ENCODE measurements around the gene TEX261.

The TEX261 gene

GRCh38 chr2:70982971-70983370 is 11.7 kb downstream of the TEX261 start:
- in situ Hi-C loops (cut with MboI; ENCODE audit: low sequenced_read_pairs), result no loop called here

DNA sequence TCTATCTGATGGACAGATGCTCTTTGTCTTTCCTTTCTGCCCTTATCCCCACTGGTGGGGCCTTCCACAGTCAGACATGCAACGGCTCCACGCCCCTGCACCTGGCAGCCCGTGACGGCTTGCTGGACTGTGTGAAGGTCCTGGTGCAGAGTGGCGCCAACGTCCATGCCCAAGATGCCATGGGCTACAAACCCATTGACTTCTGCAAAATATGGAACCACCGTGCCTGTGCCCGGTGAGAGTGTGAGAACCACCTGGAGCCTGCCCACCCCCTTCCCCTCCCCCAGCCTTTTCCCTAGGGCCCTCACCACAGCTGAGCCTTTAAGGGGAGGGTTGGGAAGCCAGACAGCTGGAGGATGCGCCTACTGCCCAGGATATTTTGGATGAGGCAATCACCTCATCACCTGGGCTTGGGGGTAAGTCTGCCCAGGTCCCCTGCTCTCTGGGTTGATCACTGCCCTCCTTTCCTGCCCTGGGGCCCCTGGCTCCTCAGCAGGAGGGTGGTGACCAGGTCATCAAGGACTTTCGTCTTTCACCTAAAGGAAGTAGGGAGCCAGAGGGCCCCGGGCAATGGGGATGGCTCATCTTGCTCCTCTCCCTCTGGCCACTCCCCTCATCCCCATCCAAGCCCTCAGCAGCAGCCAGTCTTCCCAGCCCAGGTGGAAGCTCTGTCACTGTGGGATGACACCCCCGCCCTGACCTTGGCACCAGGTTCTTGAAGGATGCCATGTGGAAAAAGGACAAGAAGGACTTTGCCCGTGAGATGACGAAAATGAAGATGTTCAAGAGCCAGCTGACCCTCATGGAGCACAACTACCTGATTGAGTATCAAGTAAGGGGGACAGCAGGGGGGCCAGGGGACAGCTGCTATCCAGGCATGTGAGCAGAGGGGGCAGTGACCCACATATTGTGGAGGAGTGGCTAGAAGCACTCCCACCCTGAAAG is 12.5 kb downstream of the TEX261 start:
- in situ Hi-C loops (cut with MboI; ENCODE audit: low sequenced_read_pairs), result no loop called here

DNA sequence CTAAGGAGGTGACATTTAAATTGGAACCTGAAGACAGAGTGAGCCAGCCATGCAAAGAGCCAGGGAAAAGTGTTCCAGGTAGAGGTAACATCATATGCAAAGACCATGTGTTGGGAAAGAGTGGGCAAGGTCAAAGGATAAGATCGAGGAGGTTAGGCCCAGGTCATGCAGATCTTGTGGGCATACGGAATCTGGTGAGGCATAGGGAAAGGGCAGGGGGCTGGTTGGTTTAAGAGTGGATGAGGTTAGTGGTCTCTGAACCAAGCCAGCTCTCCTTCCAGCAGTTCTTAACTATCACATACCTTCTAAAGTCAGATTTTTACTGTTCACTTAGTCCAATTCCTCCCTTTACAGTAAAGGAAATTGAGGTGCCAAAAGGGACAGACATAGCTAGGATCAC is 13.3 kb downstream of the TEX261 start:
- in situ Hi-C loops (cut with MboI; ENCODE audit: low sequenced_read_pairs), result no loop called here

- in situ Hi-C loops (cut with MboI; ENCODE audit: low sequenced_read_pairs), result no loop called here
Measured at GRCh38 chr2:70979626-70980025, 15.0 kb downstream of the TEX261 start.

GRCh38 chr2:70979180-70979488 is 15.5 kb downstream of the TEX261 start:
- in situ Hi-C loops (cut with MboI; ENCODE audit: low sequenced_read_pairs), result no loop called here

DNA sequence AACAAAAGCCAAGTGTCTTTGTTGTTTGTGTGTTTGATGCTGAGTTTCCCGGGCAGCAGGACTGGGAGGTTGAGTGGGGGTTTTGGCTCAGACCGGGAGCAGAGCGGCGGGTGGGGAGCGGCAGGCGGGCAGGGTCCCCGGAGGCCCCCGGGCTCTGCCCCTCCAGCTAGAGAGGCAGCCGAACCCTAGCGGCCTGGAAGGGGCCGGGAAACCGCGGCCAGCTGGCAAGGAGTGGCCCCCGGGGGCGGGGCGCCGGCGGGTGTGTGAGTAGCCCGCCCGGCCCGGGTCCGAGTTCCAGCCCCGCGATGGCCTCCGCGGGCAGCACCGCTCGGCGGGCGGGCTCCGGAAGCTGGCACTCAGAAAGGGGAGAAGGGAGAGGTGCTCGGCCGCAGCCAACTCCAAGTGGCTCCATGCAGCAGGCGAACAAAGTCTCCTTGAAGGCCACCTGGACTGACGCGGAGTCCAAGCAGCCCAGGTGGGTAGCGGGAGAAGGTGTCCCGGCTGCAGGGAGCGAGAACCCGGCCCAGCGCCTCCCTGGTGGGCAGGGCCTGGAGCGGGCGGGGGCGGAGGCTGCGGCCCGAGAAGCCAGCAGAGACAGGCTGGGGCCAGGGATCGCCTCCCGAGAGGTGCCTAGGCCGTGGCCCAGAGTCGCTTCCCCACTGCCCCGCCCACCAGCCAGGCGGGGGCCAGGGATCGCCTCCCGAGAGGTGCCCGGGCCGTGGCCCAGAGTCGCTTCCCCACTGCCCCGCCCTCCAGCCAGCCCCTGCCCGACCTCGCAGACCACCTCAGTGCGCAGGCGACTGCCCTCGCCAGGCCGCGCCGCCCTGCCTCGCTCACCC is 16.1 kb downstream of the TEX261 start, which contains the start of gene ANKRD53:
ANKRD53 (plus strand) TSS at position 290 of the 839 bp plus-strand sequence; CDS start at position 306, 16 bp downstream.
- in situ Hi-C loops (cut with MboI; ENCODE audit: low sequenced_read_pairs), result no loop called here

GRCh38 chr2:70977605-70978205 is 17.0 kb downstream of the TEX261 start:
- in situ Hi-C loops (cut with MboI; ENCODE audit: low sequenced_read_pairs), result no loop called here

DNA sequence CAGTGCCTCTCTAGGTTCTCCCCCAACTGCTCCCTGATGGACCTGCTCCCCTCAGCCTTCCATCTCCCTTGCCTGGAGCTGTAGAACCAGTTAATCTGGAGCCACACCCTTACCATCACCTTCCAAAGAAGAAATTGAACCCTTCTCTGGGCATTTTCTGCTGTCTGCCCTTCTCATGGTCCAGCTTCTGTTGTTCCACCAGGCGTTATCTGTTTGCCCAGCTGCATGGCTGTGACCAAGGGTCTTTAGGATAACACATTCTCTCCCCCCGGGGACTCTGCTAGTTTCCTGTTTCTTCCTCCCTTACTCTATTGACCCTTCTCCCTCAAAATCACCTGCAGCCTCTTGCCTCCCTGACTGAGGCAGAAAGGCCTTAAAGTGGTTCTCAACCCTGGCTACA is 19.4 kb downstream of the TEX261 start:
- in situ Hi-C loops (cut with MboI; ENCODE audit: low sequenced_read_pairs), result no loop called here

DNA sequence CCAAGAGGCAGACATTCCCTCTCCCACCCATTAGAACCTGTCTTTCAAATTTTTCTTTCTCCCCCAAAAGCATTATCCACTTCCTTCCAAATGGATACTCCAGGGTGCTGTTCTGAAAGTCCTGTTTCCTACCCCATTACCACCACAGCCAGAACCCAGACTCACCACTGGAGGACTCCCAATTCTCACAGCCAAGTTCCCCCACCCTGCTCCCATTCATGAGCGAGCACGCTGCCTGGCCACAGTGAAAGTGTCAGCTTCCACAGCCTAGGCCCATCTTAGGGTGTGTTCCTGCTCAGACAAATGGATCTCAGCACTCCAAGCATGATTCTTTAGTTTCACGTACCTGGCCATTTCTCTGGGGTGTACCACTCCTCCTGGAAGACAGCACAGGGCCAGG is 20.1 kb downstream of the TEX261 start:
- in situ Hi-C loops (cut with MboI; ENCODE audit: low sequenced_read_pairs), result no loop called here

GRCh38 chr2:70967189-70967588 is 27.5 kb downstream of the TEX261 start:
- in situ Hi-C loops (cut with MboI; ENCODE audit: low sequenced_read_pairs), result no loop called here

DNA sequence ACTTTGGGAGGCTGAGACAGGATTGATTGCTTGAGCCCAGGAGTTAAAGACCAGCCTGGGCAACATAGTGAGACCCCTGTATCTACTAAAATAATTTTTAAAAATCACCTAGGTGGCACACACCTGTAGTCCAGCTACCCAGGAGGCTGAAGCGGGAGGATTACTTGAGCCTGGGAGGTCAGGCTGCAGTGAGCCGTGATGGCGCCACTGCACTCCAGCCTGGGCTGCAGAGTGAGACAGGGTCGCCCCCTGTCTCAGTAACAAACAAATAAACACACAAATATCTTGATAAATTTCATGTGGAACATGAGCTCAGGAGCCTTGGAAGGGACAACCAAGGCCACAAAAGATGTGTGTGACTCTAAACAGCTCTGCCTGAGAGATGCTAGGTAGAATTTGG is 28.0 kb downstream of the TEX261 start:
- in situ Hi-C loops (cut with MboI; ENCODE audit: low sequenced_read_pairs), result no loop called here

- in situ Hi-C loops (cut with MboI; ENCODE audit: low sequenced_read_pairs), result no loop called here
Measured at GRCh38 chr2:70965506-70965905, 29.2 kb downstream of the TEX261 start.

- in situ Hi-C loops (cut with MboI; ENCODE audit: low sequenced_read_pairs), result no loop called here
Measured at GRCh38 chr2:70964596-70965386, 29.9 kb downstream of the TEX261 start.

DNA sequence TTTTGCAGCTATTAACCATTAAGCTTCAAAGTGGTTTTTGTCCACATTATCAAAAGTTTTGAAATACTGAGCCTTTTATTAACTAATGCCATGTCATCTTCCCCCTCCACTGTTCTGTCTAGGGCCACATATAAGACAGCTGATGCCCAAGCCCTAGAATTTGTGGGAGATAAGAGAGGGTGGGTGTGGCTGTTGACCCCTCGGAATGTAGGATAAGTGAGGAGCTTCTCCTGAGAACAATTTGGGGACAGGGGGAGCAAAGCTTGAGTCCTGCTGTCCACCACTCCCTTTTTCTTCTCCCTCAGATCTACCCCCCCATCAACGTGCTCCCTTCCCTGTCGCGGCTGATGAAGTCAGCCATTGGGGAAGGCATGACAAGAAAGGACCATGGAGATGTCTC is 30.5 kb downstream of the TEX261 start:
- in situ Hi-C loops (cut with MboI; ENCODE audit: low sequenced_read_pairs), result no loop called here

DNA sequence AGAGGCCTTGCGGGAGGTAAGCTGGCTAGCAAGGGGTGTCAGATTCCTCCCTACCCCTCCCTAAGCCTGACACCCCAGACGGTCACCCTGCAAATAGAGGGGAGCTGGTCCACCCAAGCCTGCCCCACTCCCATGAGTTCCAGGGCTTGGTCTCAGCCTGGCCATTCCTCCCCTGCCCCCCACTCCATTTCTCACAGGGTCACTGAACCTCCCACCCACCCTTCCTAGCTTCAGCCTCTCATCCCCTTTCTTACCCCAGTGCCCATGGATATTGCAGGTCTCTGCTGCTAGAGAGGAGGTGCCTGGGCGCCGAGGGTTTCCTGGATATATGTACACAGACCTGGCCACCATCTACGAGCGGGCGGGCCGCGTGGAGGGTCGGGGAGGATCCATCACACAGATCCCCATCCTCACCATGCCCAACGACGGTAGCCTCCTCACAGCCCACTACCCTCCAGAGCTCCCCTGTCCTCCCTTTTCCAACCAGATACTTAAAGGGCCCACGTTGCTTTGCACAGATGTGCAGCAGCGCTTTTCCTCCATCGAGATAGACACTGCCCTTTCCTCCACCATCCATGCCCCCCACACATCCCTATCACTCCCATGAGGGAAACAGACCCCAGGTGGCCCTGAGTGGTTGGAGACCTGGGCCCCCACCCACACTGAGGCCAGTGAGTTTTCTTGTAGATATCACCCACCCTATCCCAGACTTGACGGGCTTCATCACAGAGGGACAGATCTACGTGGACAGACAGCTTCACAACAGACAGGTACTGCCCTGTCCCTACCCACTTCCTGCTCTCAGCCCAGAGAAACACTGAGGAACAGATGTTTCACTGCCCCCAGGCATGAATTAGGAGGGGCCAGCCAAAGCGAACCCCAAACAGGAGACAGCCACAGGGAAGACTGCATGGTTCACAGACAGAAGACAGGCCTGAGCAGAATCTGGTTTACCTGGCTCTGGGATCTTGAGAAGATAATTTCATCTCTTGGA is 31.5 kb downstream of the TEX261 start:
- in situ Hi-C loops (cut with MboI; ENCODE audit: low sequenced_read_pairs), result no loop called here

GRCh38 chr2:70962211-70962884 is 32.3 kb downstream of the TEX261 start:
- in situ Hi-C loops (cut with MboI; ENCODE audit: low sequenced_read_pairs), result no loop called here

DNA sequence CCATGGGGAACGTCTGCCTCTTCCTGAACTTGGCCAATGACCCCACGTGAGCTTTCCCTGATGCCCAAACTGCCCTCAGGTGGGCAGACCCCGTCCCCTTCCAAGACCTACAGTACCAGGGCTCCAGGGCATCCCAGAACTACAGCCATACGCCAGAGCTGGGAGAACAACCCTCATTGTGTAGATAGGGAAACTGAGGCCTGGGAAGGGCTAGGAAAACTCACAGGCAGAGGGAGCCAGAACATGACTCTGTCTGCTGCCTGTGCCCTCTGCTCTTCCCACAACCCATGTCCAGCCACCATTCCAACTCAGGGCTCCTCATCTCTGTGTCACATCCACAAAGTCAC is 33.1 kb downstream of the TEX261 start:
- in situ Hi-C loops (cut with MboI; ENCODE audit: low sequenced_read_pairs), result no loop called here

DNA sequence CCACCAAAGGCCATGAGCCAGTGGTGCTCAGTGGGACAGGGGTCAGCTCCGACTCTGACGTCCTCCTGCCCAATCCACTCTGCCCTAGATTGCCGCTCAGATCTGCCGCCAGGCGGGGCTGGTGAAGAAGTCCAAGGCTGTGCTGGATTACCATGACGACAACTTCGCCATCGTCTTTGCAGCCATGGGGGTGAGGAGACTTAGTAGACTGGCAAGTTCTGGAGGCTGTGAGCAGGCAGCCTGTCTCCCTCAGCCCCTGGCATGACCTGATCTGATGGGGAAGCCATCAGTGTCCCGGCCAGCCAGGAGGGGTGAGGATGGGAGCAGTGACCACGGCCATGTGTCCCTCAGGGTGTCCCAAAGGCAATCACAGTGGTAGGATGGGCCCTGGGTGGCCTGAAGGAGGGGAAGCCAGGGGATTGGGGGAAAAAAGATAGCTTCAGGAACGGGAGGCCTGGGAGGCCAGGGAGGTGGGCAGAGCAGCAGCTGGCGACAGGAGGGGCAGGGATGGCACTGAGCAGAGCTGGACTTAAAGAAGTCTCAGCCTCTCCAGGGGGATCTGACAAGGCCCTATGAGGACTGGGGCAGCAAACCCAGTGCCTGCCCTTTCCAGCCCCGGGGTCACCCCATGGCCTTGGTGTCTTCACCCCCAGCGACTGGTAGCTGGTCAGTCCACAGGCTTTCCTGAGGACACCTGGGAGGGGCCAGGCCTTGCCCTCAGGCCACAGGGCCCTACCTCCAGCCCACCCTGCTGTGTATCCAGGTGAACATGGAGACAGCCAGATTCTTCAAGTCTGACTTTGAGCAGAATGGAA is 33.6 kb downstream of the TEX261 start:
- in situ Hi-C loops (cut with MboI; ENCODE audit: low sequenced_read_pairs), result no loop called here
